ENCODE results near the gene GTF2IRD2. TPM values are rescaled to one million over a fixed set of nuclear protein-coding genes. Genes with fewer than 3 reads are reported as not detected.
"Not testable (repeated sequence)": the region's sequence is repeated elsewhere in the genome, so short reads cannot be mapped to it uniquely, and the experiment has no call there.

Gene GTF2IRD2
- total RNA-seq (10 to 100 TPM; 13.6 to 25.2 (median 18.5) TPM), polyA plus RNA-seq (10 to 100 TPM in 2 of 3 donors, 1 to 10 TPM in 1; 8.7 to 20.7 (median 14.8) TPM)
- long read RNA-seq, donor 1, partial matches to known transcripts: 2 of 9 reads
- long read RNA-seq, donor 1, other reads (novel, unspliced or antisense): 1 of 9 reads
- long read RNA-seq, donor 2, transcript GTF2IRD2-205 (3 exons, 578 nt): major isoform, 5 of 14 reads
- long read RNA-seq, donor 2, partial matches to known transcripts: 0 of 14 reads
- long read RNA-seq, donor 2, other reads (novel, unspliced or antisense): 6 of 14 reads

DNA sequence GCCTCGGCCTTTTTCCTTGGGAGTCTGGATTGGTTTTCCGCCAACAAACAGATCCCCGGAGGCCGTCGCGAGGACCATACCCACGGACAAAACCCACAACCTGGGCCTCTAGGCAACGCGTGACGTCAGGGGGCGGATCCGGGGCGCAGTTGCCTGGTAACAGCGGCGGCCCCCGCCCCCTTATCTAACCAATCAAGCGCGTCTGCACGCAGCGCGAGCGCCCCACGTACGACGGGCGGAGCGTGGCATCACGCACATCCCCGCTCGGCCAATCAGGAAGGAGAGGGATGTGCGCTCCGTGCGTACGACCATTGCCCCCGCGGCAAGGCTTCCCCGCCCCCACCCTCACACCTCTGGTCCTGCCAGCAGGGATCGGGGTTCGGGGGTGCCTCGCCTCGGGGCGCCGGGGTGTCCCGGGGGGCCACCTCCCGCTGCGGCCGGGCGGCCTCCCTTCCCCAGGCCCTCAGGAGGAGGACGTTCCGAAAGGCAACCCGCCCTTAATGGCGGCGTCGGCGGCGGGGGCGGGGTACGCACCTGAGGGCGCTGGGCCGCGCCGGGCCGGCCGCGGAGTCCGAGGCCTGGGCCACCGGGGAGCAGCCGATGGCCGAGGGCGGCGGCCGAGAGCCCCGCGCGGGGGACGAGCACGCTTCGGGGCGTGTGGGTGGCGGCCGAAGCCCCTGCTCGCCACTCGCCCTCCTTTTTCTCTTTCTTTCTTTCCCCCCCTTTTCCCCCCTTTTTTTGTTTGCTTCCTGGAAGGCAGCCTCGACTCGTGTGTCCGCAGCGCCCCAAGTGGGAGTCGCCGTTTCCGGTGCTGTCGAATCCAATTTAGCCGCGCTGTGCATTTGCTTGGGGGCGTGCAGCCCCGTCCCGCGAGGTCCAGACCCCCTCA lies at the start of gene GTF2IRD2:
Gene GTF2IRD2, minus strand, starts transcription at position 773 of the 889 bp plus-strand sequence. CDS start 15,227 bp downstream, outside the sequence.
- H3K4me3 ChIP-seq: peak within 1 kb of the TSS; percentile 59
- DNase-seq (peak in 1 of 2 donors; percentile 74), ATAC-seq (peak; percentile 95 to 98 (median 96))
- H3K4me1 ChIP-seq; H3K9me3 ChIP-seq; intact Hi-C loops (cut with DNase I); H3K27me3 ChIP-seq (ENCODE audit: insufficient read depth in 3 of 3, low read length in 2 of 3); H3K36me3 ChIP-seq (ENCODE audit: insufficient read depth in 1 of 2, low read depth in 1 of 2): not testable (repeated sequence)
- peak within 1 kb of the TSS; percentile 82 for H3K27ac ChIP-seq
- WGBS, 3 donors: no CpG with 5 or more reads among the region's 97 CpGs

DNA sequence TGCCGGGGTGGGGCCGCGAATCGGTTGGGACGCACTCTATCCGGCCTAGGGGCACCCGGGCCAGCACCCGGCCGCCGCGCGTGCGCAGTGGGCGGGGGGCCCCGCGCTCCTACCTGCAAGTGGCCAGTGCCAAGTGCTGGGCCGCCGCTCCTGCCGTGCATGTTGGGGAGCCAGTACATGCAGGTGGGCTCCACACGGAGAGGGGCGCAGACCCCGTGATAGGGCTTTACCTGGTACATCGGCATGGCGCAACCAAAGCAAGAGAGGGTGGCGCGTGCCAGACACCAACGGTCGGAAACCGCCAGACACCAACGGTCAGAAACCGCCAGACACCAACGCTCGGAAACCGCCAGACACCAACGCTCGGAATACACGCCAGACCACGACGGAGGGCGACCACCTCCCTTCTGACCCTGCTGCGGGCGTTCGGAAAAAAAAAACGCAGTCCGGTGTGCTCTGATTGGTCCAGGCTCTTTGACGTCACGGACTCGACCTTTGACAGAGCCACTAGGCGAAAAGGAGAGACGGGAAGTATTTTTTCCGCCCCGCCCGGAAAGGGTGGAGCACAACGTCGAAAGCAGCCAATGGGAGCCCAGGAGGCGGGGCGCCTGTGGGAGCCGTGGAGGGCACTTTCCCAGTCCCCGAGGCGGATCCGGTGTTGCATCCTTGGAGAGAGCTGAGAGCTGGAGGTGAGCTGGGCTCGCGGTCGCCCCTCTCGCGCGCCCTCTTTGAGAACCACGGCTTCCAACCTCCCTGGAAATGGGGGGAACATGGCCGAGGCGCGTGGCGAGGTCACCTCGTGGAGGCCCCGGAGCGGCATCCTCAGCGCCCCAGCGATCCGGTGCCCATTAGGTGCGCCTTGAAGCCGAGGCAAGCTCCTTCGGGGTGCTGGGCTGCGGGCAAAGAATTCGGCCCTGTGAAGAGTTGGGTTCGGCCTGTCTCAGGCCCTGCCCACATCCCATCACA lies 39.0 kb upstream of the GTF2IRD2 start:
- 0 to 1% (median 0%) methylated on average over 38 to 54 of the region's 84 CpGs for WGBS, 3 donors
- intact Hi-C loops (cut with DNase I); H3K27me3 ChIP-seq (ENCODE audit: insufficient read depth in 3 of 3, low read length in 2 of 3); H3K9me3 ChIP-seq; H3K36me3 ChIP-seq (ENCODE audit: insufficient read depth in 1 of 2, low read depth in 1 of 2); H3K4me1 ChIP-seq: not testable (repeated sequence)
- Histone ChIP-seq H3K27ac (peak overlapping the region; percentile 85), H3K4me3 (peak overlapping the region; percentile 71)
- peak; percentile 89 to 94 for DNase-seq
- peak; percentile 88 to 90 (median 90) for ATAC-seq

DNA sequence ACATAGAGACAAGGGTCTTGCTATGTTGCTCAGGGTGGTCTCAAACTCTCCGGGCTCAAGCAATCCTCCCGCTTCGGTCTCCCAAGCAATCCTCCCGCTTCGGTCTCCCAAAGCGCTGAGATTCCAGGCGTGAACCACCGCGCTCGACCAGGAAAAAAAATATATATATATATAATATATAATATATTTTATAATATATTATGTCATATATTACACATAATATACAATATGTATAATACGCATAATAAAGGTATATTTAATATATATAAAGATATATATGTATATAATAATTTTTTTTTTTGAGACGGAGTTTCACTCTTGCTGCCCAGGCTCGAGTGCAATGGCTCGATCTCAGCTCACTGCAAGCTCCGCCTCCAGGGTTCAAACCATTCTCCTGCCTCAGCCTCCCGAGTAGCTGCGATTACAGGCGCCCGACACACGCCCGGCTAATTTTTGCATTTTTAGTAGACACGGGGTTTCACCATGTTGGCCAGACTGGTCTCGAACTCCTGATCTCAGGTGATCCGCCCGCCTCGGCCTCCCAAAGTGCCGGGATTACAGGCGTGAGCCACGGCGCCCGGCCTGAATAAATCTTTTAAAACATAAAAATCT lies 38.2 kb upstream of the GTF2IRD2 start:
- DNase-seq; intact Hi-C loops (cut with DNase I); H3K9me3 ChIP-seq; H3K36me3 ChIP-seq (ENCODE audit: insufficient read depth in 1 of 2, low read depth in 1 of 2); H3K4me1 ChIP-seq; H3K27ac ChIP-seq; H3K27me3 ChIP-seq (ENCODE audit: insufficient read depth in 3 of 3, low read length in 2 of 3): not testable (repeated sequence)
- peak overlapping the region; percentile 52 for H3K4me3 ChIP-seq
- WGBS, 3 donors: 73 to 76% (median 75%) methylated on average over 10 to 11 of the region's 31 CpGs
- ATAC-seq: peak in 3 of 4 donors; percentile 7 to 28 (median 10)

DNA sequence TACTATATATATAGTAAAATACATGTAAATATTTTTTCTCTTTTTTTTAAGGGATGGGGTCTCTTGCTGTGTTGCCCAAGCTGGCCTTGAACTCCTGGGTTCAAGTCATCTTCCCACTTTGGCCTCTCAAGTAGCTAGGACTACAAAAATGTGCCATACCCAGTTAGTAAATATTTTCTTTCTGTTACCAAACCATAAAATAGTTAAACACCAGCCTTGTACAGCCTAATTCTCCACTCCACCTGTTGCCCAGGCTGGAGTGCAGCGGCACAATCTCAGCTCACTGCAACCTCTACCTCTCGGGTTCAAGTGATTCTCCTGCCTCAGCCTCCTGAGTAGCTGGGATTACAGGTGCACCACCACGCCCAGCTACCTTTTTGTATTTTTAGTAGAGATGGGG lies 33.9 kb upstream of the GTF2IRD2 start:
- H3K4me1 ChIP-seq, ATAC-seq: not testable (repeated sequence)
- 89 to 97% (median 92%) methylated on average over 2 of the region's 3 CpGs for WGBS, 3 donors

DNA sequence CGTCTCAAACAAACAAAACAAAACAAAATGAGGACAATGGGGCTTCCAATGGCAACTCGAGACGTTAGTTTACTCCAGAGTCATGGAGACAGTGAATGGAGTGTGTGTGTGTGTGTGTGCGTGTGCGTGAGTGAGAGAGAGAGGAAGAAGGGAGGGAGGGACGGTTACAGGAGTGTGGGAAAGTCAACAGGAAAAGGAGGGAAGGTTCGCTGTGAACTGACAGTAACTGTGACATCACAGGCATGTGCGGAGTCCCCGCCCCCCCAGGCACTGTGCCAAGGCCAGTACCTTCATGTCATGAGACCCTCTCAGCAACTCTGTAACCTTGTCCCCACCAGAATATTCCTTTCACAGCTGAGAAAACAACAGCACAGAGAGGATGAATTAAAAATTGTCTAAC lies 30.7 kb upstream of the GTF2IRD2 start:
- H3K36me3 ChIP-seq (ENCODE audit: insufficient read depth in 1 of 2, low read depth in 1 of 2): peaks cover 0 to 18% of the 10 kb centered on the region in 2 donors
- H3K27me3 ChIP-seq (ENCODE audit: insufficient read depth in 3 of 3, low read length in 2 of 3); H3K27ac ChIP-seq; H3K4me3 ChIP-seq; DNase-seq; intact Hi-C loops (cut with DNase I); H3K9me3 ChIP-seq; H3K4me1 ChIP-seq; ATAC-seq: not testable (repeated sequence)
- WGBS, 3 donors: 60 to 79% (median 66%) methylated on average over 4 to 6 of the region's 9 CpGs

More for the DNA sequence above, 33.9 kb upstream of the GTF2IRD2 start:
- H3K9me3 ChIP-seq; DNase-seq; H3K27me3 ChIP-seq (ENCODE audit: insufficient read depth in 3 of 3, low read length in 2 of 3); intact Hi-C loops (cut with DNase I); H3K4me3 ChIP-seq; H3K27ac ChIP-seq: not testable (repeated sequence)
- peaks cover 0 to 23% of the 10 kb centered on the region in 2 donors for H3K36me3 ChIP-seq (ENCODE audit: insufficient read depth in 1 of 2, low read depth in 1 of 2)

DNA sequence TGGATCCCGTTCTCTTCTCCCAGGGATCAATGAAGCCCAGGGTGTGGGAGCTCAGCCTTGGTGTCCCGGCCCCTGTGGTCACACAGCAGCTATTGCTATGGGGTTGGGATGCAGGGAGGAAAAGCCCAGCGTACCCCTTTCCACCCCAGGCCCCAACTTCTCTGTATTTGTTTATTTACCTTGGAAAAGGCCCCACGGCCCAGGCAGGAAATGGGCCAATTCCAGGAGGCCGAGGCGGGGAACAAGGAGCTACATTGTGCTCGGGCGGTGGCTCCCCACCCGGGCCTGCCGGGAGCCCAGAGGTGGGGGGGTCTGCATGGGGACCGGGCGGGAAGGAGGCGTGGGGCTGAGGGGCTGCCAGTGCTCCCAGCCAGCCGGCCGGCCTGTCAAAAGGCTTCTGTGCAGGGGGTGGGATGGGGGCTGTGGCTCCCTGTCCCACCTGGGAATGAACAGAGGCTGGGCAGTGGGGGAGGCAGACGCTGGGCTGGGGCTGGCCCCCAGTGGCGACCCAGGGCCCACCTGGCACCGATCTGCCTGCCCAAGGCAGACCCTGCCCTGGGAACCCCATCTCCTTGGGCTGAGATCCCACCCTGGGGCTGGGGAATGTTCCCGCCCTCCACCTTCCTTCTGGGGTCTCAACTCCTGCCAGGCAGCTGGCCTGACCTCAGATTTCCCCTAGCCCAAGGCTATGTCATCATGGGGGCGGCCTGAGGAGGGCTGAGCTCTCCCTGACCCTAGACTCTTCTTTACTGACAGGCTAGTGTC lies 23.5 kb upstream of the GTF2IRD2 start:
- ATAC-seq: peak; percentile 41 to 72 (median 62)
- H3K9me3 ChIP-seq; H3K4me3 ChIP-seq; H3K27me3 ChIP-seq (ENCODE audit: insufficient read depth in 3 of 3, low read length in 2 of 3); H3K27ac ChIP-seq; H3K36me3 ChIP-seq (ENCODE audit: insufficient read depth in 1 of 2, low read depth in 1 of 2); intact Hi-C loops (cut with DNase I); H3K4me1 ChIP-seq: not testable (repeated sequence)
- DNase-seq: peak in 1 of 2 donors; percentile 52
- 22 to 25% (median 23%) methylated on average over 8 to 17 of the region's 20 CpGs for WGBS, 3 donors

DNA sequence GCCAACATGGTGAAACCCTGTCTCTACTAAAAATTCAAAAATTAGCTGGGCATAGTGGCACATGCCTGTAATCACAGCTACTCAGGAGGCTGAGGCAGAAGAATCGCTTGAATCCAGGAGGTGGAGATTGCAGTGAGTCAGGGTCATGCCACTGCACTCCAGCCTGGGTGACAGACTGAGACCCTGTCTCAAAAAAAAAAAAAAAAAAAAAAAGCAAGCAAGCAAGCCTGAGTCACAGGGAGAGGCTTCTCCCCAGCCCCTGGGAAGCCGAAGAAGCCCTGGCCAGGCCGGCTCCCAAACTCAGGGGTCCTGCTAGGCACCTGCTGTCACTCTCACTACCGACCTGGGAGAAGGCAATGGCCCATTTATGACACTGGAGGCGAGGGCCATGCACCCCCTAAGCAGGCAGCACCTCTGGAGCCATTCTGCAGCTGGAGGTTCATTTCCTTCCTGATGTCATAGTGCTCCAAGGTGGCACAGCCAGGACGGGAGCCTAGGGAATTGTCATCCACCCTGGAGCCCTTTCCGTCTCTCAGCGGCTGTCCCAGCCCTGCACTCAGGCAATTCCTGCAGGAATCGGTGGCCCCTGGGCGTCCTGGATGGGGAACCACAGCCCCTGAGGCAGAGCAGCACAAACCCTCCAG lies 22.8 kb upstream of the GTF2IRD2 start:
- intact Hi-C loops (cut with DNase I); H3K36me3 ChIP-seq (ENCODE audit: insufficient read depth in 1 of 2, low read depth in 1 of 2); H3K27me3 ChIP-seq (ENCODE audit: insufficient read depth in 3 of 3, low read length in 2 of 3); DNase-seq; H3K4me1 ChIP-seq; H3K4me3 ChIP-seq; H3K9me3 ChIP-seq; H3K27ac ChIP-seq: not testable (repeated sequence)
- 47 to 59% (median 56%) methylated on average over 4 to 7 of the region's 10 CpGs for whole genome bisulfite sequencing, 3 donors
- ATAC-seq: peak in 3 of 4 donors; percentile 38 to 62 (median 50)

DNA sequence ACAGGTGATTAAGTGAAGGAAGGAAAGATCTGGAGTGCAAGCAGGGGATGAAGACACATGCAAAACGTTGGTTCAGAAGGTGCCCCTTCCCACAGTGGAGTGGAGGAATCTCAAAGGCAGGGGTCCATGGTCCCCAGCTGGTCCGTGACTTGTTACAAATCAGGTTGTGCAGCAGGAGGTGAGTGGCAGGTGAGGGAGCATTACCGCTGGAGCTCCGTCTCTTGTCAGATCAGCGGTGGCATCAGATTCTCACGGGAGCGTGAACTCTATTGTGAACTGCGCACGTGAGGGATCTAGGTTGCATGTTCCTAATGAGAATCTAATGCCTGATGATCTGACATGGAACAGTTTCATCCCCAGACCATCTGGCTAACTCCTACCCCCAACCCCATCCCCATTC lies 21.1 kb upstream of the GTF2IRD2 start:
- DNase-seq; H3K4me1 ChIP-seq; ATAC-seq; H3K27ac ChIP-seq; intact Hi-C loops (cut with DNase I); H3K27me3 ChIP-seq (ENCODE audit: insufficient read depth in 3 of 3, low read length in 2 of 3); H3K9me3 ChIP-seq; H3K36me3 ChIP-seq (ENCODE audit: insufficient read depth in 1 of 2, low read depth in 1 of 2); H3K4me3 ChIP-seq: not testable (repeated sequence)
- WGBS, 3 donors: 85 to 87% (median 86%) methylated on average over 9 of the region's 9 CpGs

DNA sequence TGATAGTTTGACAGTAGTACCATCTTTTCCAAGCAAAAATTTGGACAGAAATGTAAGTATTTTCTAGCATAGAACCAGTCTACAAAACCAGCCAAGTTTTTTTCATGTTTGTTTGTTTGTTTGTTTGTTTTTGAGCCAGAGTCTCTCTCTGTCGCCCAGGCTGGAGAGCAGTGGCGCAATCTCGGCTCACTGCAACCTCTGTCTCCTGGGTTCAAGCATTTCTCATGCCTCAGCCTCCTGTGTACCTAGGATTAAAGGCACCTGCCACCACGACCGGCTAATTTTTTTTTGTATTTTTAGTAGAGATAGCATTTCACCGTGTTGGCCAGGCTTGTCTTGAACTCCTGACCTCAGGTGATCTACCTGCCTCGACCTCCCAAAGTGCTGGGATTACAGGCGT lies 14.4 kb upstream of the GTF2IRD2 start:
- H3K27ac ChIP-seq; DNase-seq; H3K9me3 ChIP-seq; intact Hi-C loops (cut with DNase I); H3K4me3 ChIP-seq; H3K27me3 ChIP-seq (ENCODE audit: insufficient read depth in 3 of 3, low read length in 2 of 3); H3K36me3 ChIP-seq (ENCODE audit: insufficient read depth in 1 of 2, low read depth in 1 of 2); H3K4me1 ChIP-seq: not testable (repeated sequence)
- 51 to 65% (median 52%) methylated on average over 8 of the region's 8 CpGs for WGBS, 3 donors
- ATAC-seq: peak; percentile 9 to 50 (median 33)

Measured in psoas muscle (tissue), 8 donors.